Fibroblast of peridontal ligament (primary cell): Measurements from ENCODE around the gene RENBP.

Source experiments
- DNase-seq: peaks from one replicate; pipeline ENCODE4 v3.0.0-alpha.2; 2010; ENCODE audit errors: extremely low read depth

Gene RENBP

GRCh38 chrX:153971124-153971449, 26.6 kb upstream of the RENBP start:
- peak; percentile 74 for DNase-seq

- peak; percentile 75 for DNase-seq
Observed at GRCh38 chrX:153970357-153971123, 26.1 kb upstream of the RENBP start.

DNA sequence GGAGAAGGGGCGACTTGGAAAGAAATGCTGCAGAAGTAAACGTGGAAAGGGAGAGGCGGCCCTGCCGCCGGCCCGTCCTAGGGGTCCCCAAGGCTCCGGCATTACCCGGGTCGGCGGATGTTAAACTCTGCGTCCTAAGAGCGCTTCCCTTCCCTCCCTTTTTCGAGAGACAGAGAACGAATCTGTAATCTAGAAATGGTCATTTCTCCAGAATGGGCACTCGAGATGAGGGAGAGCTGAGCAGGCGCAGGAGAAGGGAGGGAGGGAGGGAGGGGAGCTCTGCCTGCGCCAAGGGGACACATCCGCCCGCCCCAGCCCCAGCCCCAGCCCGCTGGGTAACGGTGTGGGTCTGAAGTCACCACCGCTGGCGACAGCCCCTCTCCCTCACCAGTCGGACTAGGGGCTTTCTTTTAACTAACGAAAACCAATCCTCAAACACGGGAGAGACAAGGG, 25.5 kb upstream of the RENBP start:
- DNase-seq: peak; percentile 31

GRCh38 chrX:153969125-153969903, 24.9 kb upstream of the RENBP start:
- DNase-seq: no peak

GRCh38 chrX:153968754-153969124, 24.3 kb upstream of the RENBP start:
- no peak for DNase-seq

- DNase-seq: no peak
Observed at GRCh38 chrX:153968255-153968654, 23.8 kb upstream of the RENBP start.

GRCh38 chrX:153967536-153968224, 23.2 kb upstream of the RENBP start:
- no peak for DNase-seq

DNA sequence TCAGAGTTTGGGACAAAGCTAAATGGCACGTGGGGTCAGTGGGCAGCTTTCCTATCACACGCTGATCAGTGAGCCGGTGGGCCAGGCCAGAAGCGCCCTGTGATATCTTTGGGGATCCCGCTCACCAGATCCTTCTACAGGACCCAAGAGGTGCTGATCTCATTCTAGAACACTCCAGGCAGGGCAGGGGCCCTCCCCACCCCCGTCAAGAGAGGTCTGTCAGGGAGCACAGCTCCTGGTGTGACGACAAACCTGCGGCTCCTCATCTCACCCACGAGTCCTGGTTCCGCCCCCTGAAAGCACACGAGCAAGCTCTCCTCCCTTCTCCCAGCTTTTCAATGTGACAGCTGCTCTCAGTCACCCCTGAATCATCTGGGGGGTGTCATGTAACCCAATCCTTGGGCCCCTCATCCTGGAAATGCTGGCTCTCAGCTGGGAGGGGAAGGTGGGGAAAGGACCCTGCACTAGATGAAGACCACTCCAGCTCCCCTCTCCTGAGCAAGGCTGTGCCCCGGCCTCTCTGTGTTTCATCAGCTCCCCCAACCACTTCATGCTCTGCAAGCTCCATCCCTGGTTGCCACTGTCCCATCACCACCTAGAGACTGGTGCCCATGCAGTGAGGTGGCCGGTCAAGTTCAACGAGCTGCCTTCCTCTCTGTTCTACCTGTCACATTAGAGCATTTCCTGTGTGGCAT, 22.5 kb upstream of the RENBP start:
- DNase-seq: no peak

DNA sequence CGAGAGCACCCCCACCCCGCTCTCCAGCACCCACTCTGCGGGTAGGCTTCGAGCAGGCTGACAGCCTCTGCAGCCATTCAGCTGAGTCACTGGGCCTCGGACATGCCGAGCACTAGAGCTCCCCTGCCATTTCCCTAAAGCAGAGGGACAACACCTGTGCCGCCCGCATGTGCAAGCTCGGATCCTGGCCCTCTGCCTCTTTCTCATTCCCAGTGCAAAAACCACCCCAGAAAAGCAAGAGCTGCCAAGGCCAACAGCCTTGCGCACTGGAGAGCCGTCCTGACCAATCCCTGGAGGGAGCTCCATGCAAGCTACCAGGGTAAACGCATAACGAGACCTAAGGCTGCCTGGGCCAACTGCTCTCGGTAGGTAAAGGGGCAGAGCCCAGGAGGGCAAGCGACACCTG, 21.8 kb upstream of the RENBP start:
- no peak for DNase-seq

- DNase-seq: no peak
Observed at GRCh38 chrX:153965406-153965805, 21.0 kb upstream of the RENBP start.

DNA sequence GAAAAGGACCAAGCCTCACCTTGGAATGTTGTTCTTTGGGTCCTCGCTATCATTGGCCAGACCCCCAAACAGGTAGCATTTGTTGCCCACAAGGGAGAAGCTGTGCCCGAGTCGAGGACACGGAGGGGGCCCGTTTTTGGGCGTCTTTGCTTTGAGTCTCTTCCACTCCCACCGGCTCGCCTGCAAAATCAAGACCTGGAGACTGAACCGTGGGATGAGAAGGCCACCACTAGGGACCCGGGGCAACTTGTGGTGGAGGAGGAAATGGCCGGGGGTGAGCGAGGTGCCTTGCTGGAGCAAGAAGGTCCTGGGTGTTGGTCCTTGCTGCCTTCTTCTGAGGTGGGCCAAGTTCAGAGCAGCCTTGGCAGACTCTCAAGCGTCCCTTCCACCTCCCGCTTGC, 19.7 kb upstream of the RENBP start:
- DNase-seq: no peak

DNA sequence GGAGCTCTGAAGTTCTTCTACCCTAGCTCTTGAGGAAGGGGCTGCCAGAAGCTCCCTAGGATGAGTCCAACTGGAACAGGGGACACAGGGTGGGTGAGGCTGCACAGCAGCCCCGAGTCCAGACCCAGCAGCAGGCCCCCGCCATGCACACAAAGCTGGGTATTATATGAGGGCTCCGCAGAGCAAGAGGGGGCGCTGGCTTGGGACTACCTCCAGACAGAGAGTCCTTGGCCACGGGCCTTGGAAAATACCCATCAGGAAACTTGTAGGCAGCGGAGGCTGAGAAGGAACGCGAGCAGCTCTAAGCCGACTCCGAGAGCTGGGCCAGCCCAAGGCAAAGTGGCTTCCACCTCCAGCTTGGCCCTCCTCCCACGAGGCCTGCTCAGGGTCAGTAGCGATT, 19.1 kb upstream of the RENBP start:
- no peak for DNase-seq

DNA sequence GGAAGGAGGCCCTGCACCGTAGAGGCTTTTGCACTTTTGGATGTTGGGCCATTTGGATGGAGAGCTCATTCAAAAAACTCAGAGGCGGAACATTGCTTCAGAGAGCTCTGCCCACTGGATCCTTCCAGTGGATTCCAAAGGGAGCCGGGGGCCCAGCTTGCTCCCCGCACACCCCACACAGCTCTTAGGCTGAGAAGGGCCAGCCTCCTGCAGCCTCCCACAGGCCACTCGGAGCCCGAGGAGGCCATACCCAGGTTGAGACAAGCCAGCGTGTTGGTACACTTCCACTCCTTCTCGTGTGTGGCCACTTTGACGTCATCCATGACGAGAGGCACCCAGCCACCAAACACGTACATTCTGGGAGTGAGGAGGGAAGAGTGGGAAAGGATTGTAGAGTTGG, 16.8 kb upstream of the RENBP start:
- no peak for DNase-seq

- no peak for DNase-seq
Observed at GRCh38 chrX:153960786-153961185, 16.3 kb upstream of the RENBP start.

DNA sequence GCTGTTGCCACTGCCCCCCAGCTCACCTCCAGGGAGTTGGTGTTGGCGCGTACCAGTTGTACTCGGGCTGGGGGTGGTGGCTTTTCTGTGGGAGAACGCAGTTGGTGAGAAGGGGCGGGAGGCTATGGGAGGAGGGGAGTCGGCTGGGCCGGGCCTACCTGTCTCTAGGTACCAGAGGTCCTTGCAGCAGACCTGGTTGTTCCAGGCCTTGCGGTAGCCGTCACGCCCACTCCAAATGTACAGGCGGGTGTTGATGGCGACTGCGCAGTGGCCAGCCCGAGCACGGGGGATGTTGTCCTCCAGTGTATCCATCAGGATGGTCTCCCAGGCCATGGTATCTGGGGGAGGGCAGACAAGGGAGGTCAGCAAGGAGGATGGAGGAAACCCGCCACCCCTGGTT, 15.6 kb upstream of the RENBP start:
- no peak for DNase-seq

GRCh38 chrX:153959649-153960048, 15.2 kb upstream of the RENBP start:
- no peak for DNase-seq

DNA sequence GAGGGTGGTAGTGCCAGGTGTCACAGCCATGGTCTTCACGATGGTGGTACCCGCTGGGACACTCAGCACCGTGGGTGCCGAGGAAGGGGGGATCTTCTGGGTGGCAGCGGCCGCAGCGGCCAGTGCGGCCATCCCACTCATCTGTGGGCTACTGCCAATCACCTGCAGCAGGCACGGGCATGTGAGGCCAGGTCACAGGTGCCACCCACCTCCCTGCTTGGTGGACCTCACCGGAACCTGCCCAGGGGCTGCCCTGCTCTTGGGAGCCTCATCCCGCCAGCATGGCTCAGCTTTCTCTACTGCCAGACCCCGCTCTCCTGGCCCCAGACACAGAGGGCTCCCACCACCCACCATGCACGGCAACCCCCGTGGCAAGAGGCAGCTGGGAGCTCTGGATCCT, 14.2 kb upstream of the RENBP start:
- no peak for DNase-seq

- no peak for DNase-seq
Observed at GRCh38 chrX:153957224-153957623, 12.8 kb upstream of the RENBP start.

DNA sequence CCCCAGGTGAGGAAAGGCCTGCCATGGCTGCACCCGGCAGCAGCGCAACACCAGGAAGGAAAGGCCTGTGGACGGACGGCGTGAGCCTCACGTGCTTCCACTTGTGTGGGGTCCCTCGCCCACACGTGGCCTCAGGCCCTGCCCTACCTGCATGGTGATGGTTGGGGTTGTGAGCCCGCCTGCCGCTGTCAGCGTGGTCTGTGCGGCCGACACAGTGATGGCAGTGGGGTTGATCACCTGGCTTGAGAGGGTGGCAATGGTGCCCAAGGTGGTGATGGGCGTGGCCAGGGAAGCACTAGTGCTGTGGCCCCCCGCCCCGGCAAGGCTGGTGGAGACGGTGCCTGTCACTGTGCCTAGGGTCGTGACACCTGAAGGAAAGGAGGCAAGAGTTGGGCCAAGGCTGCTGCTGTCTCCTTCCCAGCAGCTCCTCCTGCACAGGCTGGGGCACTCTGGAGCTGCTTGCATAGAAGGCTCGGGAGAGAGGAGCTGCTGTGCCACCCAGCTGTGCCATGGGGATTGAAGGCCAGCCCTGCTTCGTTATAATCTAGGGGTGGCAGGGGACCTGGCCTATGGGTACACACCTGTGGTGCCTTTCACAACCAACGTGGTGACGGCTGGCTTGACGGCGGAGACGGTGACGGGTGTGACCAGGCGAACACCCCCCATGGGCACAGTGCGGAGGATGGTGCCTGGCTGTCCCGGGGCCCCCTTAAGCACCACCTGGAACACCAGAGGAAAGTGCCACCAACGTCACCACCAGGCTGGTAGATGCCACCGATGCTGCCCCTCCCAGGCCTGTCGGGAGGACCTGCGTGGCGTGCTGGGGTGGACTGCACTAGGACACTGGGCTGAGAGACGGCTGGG, 11.8 kb upstream of the RENBP start:
- DNase-seq: no peak

- no peak for DNase-seq
Observed at GRCh38 chrX:153955228-153955732, 10.8 kb upstream of the RENBP start.
